BJ (cell line): ENCODE data around the gene RAB7A. TPM values are rescaled to one million over a fixed set of nuclear protein-coding genes. Genes with fewer than 3 reads are reported as not detected.

Source experiments
- CTCF ChIA-PET: fragments of 350-600 bp; formaldehyde crosslinking; extraction: SDS; loops from one replicate; lab custom pipeline; 2021; ENCODE audit warnings: antibody characterized with exemption, inconsistent platforms; lab: Yijun Ruan, JAX
- POLR2A ChIA-PET: fragments of 300-600 bp; sonication (Branson Sonifier 250); formaldehyde crosslinking; extraction: SDS; loops from one replicate; lab custom pipeline; 2021; ENCODE audit warnings: antibody characterized with exemption; lab: Charles Lee
- DNase-seq: peaks from one replicate; pipeline ENCODE4 v3.0.0-alpha.2; 2011; ENCODE audit warnings: low read depth
- H3K27me3 ChIP-seq: 2 replicates; pipeline ENCODE4 v1.6.0; 2011; ENCODE audit warnings: low read length; ENCODE audit not compliant: control insufficient read depth, insufficient read depth
- H3K36me3 ChIP-seq: 2 replicates; pipeline ENCODE4 v1.5.1; 2011; ENCODE audit warnings: low read length; ENCODE audit not compliant: control insufficient read depth, insufficient read depth
- H3K4me3 ChIP-seq: 2 replicates; pipeline ENCODE4 v1.5.1; 2011; ENCODE audit warnings: low read depth, mild to moderate bottlenecking, control low read depth, low read length
- polyA plus RNA-seq: library from polyadenylated mRNA; depleted of rRNA; stranded (reverse); fragments of >200 nt; gene quantifications from 2 replicates; pipeline ENCODE4 v1.2.3, GENCODE V29; 2011
- TF ChIP-seq, protein P1 (sequence below): IDR thresholded peaks from 2 replicates; pipeline ENCODE4 v1.5.1; 2011; ENCODE audit warnings: low read depth, mild to moderate bottlenecking, control low read depth, inconsistent platforms, low read length, moderate library complexity; ENCODE audit not compliant: insufficient read depth

The RAB7A gene
- polyA plus RNA-seq, 1 experiment, result 202 TPM

DNA sequence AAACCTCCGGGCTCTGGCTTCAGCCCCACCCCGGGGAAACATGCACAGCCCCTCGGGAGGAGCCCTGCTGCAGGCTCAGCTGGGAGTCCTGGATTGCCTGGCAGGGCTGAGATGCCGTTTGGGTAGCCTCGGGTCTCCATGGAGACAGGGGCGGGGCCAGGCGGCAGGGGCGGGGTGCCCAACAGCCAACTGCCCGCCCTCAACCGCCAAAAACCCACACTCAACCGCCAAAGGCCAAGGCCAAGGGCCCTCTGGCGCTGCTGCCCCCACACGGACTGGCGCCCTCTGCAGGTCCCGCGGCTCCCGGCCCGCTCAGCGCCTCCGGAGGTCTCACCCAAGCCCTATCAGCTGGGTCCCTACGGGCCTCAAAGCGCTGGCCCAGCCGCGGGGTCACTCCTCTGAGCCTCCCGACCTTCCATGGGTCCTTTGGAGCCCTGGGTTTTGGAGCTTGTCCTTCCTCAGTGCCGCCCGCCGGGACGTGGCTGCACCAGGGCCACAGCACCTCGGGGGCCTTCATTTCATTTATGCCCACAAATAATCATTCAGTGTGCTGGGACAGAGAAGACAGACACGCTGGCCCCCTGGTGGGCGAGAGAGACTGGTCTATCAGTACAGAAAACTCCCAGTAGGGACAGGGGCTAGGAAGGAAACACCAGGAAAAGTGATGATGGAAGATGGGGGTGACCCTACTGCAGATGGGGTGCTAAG lies 119.9 kb downstream of the RAB7A start:
- TF ChIP-seq, protein P1, sequence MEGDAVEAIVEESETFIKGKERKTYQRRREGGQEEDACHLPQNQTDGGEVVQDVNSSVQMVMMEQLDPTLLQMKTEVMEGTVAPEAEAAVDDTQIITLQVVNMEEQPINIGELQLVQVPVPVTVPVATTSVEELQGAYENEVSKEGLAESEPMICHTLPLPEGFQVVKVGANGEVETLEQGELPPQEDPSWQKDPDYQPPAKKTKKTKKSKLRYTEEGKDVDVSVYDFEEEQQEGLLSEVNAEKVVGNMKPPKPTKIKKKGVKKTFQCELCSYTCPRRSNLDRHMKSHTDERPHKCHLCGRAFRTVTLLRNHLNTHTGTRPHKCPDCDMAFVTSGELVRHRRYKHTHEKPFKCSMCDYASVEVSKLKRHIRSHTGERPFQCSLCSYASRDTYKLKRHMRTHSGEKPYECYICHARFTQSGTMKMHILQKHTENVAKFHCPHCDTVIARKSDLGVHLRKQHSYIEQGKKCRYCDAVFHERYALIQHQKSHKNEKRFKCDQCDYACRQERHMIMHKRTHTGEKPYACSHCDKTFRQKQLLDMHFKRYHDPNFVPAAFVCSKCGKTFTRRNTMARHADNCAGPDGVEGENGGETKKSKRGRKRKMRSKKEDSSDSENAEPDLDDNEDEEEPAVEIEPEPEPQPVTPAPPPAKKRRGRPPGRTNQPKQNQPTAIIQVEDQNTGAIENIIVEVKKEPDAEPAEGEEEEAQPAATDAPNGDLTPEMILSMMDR, result peak; percentile 60
- no peaks in the 10 kb centered on the region for H3K36me3 ChIP-seq
- peak overlapping the region; percentile 36 for H3K4me3 ChIP-seq
- ChIA-PET CTCF (interaction anchor here (0.6 to 5.1 kb wide), 16 partner anchors 11 to 434 kb away, joined by 3 to 28 read pairs (median 4); partner anchors contain the start of gene ACAD9), POLR2A (no interaction called here)
- no peak for DNase-seq
- no peaks in the 10 kb centered on the region for H3K27me3 ChIP-seq

DNA sequence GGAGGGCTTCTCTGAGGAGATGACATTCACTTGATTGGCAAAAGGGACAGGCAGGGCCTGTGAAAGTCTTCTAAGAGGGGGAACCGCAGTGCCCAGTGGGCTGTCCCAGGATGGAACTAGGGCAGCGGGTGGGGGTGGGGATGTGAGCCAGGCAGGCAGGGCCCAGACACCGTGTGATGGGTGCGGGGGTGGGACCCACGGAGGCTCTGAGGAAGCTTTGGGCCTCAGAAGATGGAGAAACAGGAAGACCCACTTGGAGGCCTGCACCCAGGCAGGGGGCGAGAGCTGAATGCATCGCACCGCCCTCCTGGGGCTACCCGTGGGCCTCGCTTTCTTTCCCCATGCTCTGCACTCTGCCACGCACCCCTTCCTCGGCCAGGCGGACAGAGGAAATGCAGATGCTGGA lies 120.5 kb downstream of the RAB7A start:
- DNase-seq, result no peak
- POLR2A ChIA-PET, result no interaction called here
- H3K4me3 ChIP-seq, result no peak overlapping the region
- H3K27me3 ChIP-seq, result no peaks in the 10 kb centered on the region
- no peaks in the 10 kb centered on the region for H3K36me3 ChIP-seq
- TF ChIP-seq, protein P1, result no peak
- CTCF ChIA-PET, result interaction anchor here (0.7 to 5.1 kb wide), 11 partner anchors 10 to 434 kb away, joined by 3 to 28 read pairs (median 4); partner anchors contain the start of gene ACAD9

GRCh38 chr3:128847666-128848370 lies 121.8 kb downstream of the RAB7A start:
- TF ChIP-seq, protein P1, result no peak
- no peak for DNase-seq
- CTCF ChIA-PET, result interaction anchor here (0.8 to 5.1 kb wide), 5 partner anchors 16 to 230 kb away, joined by 3 to 28 read pairs (median 4); no protein-coding TSS in a partner anchor
- POLR2A ChIA-PET, result no interaction called here
- Histone ChIP-seq H3K27me3 (no peaks in the 10 kb centered on the region), H3K4me3 (no peak overlapping the region), H3K36me3 (no peaks in the 10 kb centered on the region)

DNA sequence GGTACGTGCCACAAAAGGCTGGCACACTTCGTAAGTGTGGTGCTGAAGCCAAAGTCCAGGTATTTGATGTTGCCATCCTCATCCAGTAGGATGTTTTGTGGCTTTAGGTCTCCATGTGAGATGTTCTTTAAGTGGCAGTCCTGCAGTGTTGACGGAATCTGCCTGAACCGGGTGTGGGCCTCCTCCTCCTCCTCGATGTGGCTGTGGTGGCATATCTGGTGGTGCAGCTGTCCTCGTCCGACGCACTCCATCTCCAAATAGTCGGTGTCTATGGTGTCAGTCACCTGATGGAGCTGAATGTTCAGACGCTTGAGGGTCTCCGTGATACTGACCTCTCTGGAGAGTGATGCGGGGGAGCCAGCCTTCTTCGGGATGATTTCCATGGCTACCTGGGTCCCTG lies 123.0 kb downstream of the RAB7A start:
- Histone ChIP-seq H3K36me3 (no peaks in the 10 kb centered on the region), H3K4me3 (no peak overlapping the region), H3K27me3 (no peaks in the 10 kb centered on the region)
- TF ChIP-seq, protein P1, result no peak
- CTCF ChIA-PET, result interaction anchor here (3.9 to 5.1 kb wide), 2 partner anchors 168 to 231 kb away, joined by 18 to 28 read pairs; no protein-coding TSS in a partner anchor
- DNase-seq, result no peak
- POLR2A ChIA-PET, result no interaction called here

- CTCF ChIA-PET, result no interaction called here
- Histone ChIP-seq H3K4me3 (no peak overlapping the region), H3K27me3 (no peaks in the 10 kb centered on the region), H3K36me3 (no peaks in the 10 kb centered on the region)
- TF ChIP-seq, protein P1, result peak; percentile 41
- no peak for DNase-seq
- POLR2A ChIA-PET, result no interaction called here
Observed at GRCh38 chr3:128849911-128850455, 124.0 kb downstream of the RAB7A start.
